NT2/D1 (cell line): ENCODE results near the gene DRC3.

Experiments
- YY1 ChIP-seq: IDR thresholded peaks from 2 replicates; pipeline ENCODE4 v1.6.1; 2011; ENCODE audit not compliant: insufficient read length, insufficient read depth
- ZNF274 ChIP-seq: IDR thresholded peaks from 2 replicates; pipeline ENCODE4 v1.6.1; 2011; ENCODE audit warnings: mild to moderate bottlenecking, low read depth, low read length

DNA sequence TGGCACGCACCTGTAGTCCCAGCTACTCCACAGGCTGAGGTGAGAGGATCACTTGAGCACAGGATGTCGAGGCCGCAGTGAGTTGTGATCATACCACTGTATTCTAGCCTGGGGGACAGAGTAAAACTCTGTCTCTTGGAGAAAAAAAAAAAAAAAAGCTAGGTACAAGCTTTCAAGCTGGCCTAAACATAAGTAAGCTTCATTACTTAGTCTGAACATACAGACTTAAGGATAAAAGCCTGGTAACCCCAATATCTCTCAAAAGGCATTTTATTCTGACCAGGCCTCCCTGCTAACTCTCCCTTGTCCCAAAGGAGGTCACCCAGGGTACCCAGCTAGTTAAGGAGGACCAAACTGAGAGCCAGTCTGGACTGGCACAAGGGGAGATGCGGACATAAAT lies 46.6 kb upstream of the DRC3 start:
- TF ChIP-seq YY1, result no peak
- no peak for TF ChIP-seq ZNF274
